SU-DHL-6 (cell line): Measurements from ENCODE around the gene PLPP1.
"Not testable (repeated sequence)": the region's sequence is repeated elsewhere in the genome, so short reads cannot be mapped to it uniquely, and the experiment has no call there.

ENCODE experiments used
- H2AFZ ChIP-seq: fragments of 200-600 bp; sonication (generic); 2 replicates; pipeline ENCODE4 v1.6.1; 2014; ENCODE audit warnings: low read depth, mild to moderate bottlenecking, moderate library complexity, mixed read lengths, antibody characterized with exemption, low read length; ENCODE audit not compliant: severe bottlenecking
- H3F3A ChIP-seq: fragments of 200-600 bp; shearing (Covaris generic); 2 replicates; pipeline ENCODE4 v1.6.0; 2016; ENCODE audit warnings: antibody characterized with exemption, mild to moderate bottlenecking; ENCODE audit not compliant: insufficient read depth
- H3K27ac ChIP-seq: fragments of 200-600 bp; sonication (generic); 2 replicates; pipeline ENCODE4 v1.5.1; 2016; ENCODE audit warnings: low read depth, mild to moderate bottlenecking, low read length, moderate library complexity, mixed read lengths
- H3K27me3 ChIP-seq: fragments of 200-600 bp; sonication (generic), shearing (Covaris generic); 2 replicates; pipeline ENCODE4 v1.6.0; 2014; ENCODE audit warnings: mild to moderate bottlenecking, low read length
- H3K36me3 ChIP-seq: fragments of 200-600 bp; sonication (generic); 2 replicates; pipeline ENCODE4 v1.6.1; 2014; ENCODE audit warnings: mild to moderate bottlenecking, low read length, mixed read lengths
- H3K4me2 ChIP-seq: fragments of 300-600, 200-600 bp; shearing (Covaris generic), sonication (generic); 2 replicates; pipeline ENCODE4 v1.6.0; 2014; ENCODE audit warnings: low read length, low read depth, mild to moderate bottlenecking; ENCODE audit not compliant: poor library complexity, severe bottlenecking
- H3K4me3 ChIP-seq: fragments of 200-600 bp; sonication (generic); 2 replicates; pipeline ENCODE4 v1.5.1; 2014; ENCODE audit warnings: antibody characterized with exemption, low read length, mild to moderate bottlenecking, mixed read lengths; ENCODE audit not compliant: insufficient read depth, poor library complexity, severe bottlenecking
- H3K79me2 ChIP-seq: fragments of 200-600 bp; sonication (generic); 2 replicates; pipeline ENCODE4 v1.6.1; 2014; ENCODE audit warnings: mild to moderate bottlenecking, low read length, moderate library complexity; ENCODE audit not compliant: insufficient read depth
- H3K9ac ChIP-seq: fragments of 200-600 bp; sonication (generic); 2 replicates; pipeline ENCODE4 v1.7.0; 2014; ENCODE audit warnings: mild to moderate bottlenecking, low read length
- H3K9me2 ChIP-seq: fragments of 200-600 bp; sonication (generic); replicated peaks from 2 replicates; pipeline ENCODE4 v1.6.1; 2014; ENCODE audit warnings: low read length; ENCODE audit not compliant: insufficient read depth
- H3K9me3 ChIP-seq: fragments of 200-600 bp; sonication (generic); 2 replicates; pipeline ENCODE4 v1.6.1; 2014; ENCODE audit warnings: low read length, mixed read lengths; ENCODE audit not compliant: insufficient read depth
- H4K20me1 ChIP-seq: fragments of 200-600 bp; sonication (generic); 2 replicates; pipeline ENCODE4 v1.6.1; 2014; ENCODE audit warnings: low read depth, mild to moderate bottlenecking, antibody characterized with exemption, low read length, moderate library complexity, mixed read lengths
- CTCF ChIP-seq: fragments of 200-600 bp; sonication (generic); IDR thresholded peaks from one replicate; pipeline ENCODE4 v1.5.1; 2017; ENCODE audit warnings: antibody characterized with exemption, mild to moderate bottlenecking, low read length, moderate library complexity; ENCODE audit not compliant: insufficient read depth, poor library complexity, severe bottlenecking
- EZH2phosphoT487 ChIP-seq: fragments of 200-600 bp; sonication (generic), shearing (Covaris generic); conservative IDR thresholded peaks from 2 replicates; pipeline ENCODE4 v1.6.1; 2018; ENCODE audit warnings: mild to moderate bottlenecking, antibody characterized with exemption, low read length, moderate library complexity, mixed read lengths

Gene PLPP1

GRCh38 chr5:55507574-55507973, 27.2 kb downstream of the PLPP1 start:
- Histone ChIP-seq H3K9me3 (no peaks in the 10 kb centered on the region), H3K27ac (no peak overlapping the region), H3K27me3 (no peaks in the 10 kb centered on the region), H3K9ac (no peak overlapping the region), H3K79me2 (peaks cover 28% of the 10 kb centered on the region; the same call in 1 of the 2 replicates), H4K20me1 (peaks cover 10% of the 10 kb centered on the region), H3K4me3 (no peak overlapping the region), H3K4me2 (no peak overlapping the region), H3F3A (no peaks in the 10 kb centered on the region), H3K36me3 (no peaks in the 10 kb centered on the region), H2AFZ (no peak overlapping the region), H3K9me2 (no peaks in the 10 kb centered on the region)
- TF ChIP-seq EZH2phosphoT487 (no peak), CTCF (no peak)

GRCh38 chr5:55505711-55506110, 29.1 kb downstream of the PLPP1 start:
- H3K4me3 ChIP-seq, H3K27me3 ChIP-seq, H4K20me1 ChIP-seq, H3K9ac ChIP-seq, H3K36me3 ChIP-seq, H3F3A ChIP-seq, H3K27ac ChIP-seq, H3K9me3 ChIP-seq, H3K4me2 ChIP-seq, H2AFZ ChIP-seq, H3K9me2 ChIP-seq: not testable (repeated sequence)
- H3K79me2 ChIP-seq, result peaks cover 30% of the 10 kb centered on the region; the same call in 1 of the 2 replicates

GRCh38 chr5:55503917-55504316, 30.8 kb downstream of the PLPP1 start:
- H3K9me2 ChIP-seq, H2AFZ ChIP-seq, H3K27me3 ChIP-seq, H4K20me1 ChIP-seq, H3K36me3 ChIP-seq, H3K9ac ChIP-seq, H3K4me2 ChIP-seq, H3F3A ChIP-seq, H3K27ac ChIP-seq, H3K4me3 ChIP-seq, H3K9me3 ChIP-seq: not testable (repeated sequence)
- H3K79me2 ChIP-seq, result peaks cover 36% of the 10 kb centered on the region; the same call in 1 of the 2 replicates

GRCh38 chr5:55502759-55503158, 32.0 kb downstream of the PLPP1 start:
- Histone ChIP-seq H3K9ac (no peak overlapping the region), H3F3A (no peaks in the 10 kb centered on the region), H3K9me2 (no peaks in the 10 kb centered on the region), H3K79me2 (peaks cover 37% of the 10 kb centered on the region; the same call in 1 of the 2 replicates), H3K4me3 (no peak overlapping the region), H3K4me2 (no peak overlapping the region), H3K36me3 (no peaks in the 10 kb centered on the region), H3K9me3 (no peaks in the 10 kb centered on the region), H4K20me1 (no peaks in the 10 kb centered on the region), H3K27me3 (no peaks in the 10 kb centered on the region), H3K27ac (no peak overlapping the region), H2AFZ (no peak overlapping the region)
- TF ChIP-seq CTCF (no peak), EZH2phosphoT487 (no peak)
